Left lung (tissue), 10 donors: ENCODE measurements around the gene CLDN1. TPM values are rescaled to one million over a fixed set of nuclear protein-coding genes. Genes with fewer than 3 reads are reported as not detected.

Source experiments
- ATAC-seq: fragments of 200-7000 bp; cut with Tn5 transposase; one replicate; pipeline ENCODE4 v1.9.1; 2020; ENCODE audit warnings: moderate library complexity
- DNase-seq, 4 donors: peaks; one replicate each; pipeline ENCODE4 v3.0.0-alpha.2; 2013 to 2020
- H3K27ac ChIP-seq, 2 donors: fragments of 200-600 bp; sonication (generic) in 1 of 2; one replicate each; pipeline versions ENCODE4 v1.5.0 to v1.8.0; 2020 to 2021
- H3K27me3 ChIP-seq, 2 donors: fragments of 200-600 bp; sonication (generic) in 1 of 2; one replicate each; pipeline versions ENCODE4 v1.5.0 to v1.8.0; 2020 to 2021
- H3K36me3 ChIP-seq, 2 donors: fragments of 200-600 bp; sonication (generic) in 1 of 2; one replicate each; pipeline versions ENCODE4 v1.5.0 to v1.8.0; 2020 to 2021
- H3K4me1 ChIP-seq, 2 donors: fragments of 200-600 bp; one replicate each; pipeline ENCODE4 v1.8.0; 2021
- H3K4me3 ChIP-seq, 2 donors: fragments of 200-600 bp; sonication (generic) in 1 of 2; one replicate each; pipeline versions ENCODE4 v1.5.0 to v1.8.0; 2020 to 2021; ENCODE audit warnings: mild to moderate bottlenecking in 1 of 2
- H3K9me3 ChIP-seq, 2 donors: fragments of 200-600 bp; sonication (generic) in 1 of 2; one replicate each; pipeline versions ENCODE4 v1.5.0 to v1.8.0; 2020 to 2021
- CTCF ChIP-seq, 2 donors: fragments of 200-600 bp; sonication (generic) in 1 of 2; IDR thresholded peaks; one replicate each; pipeline versions ENCODE4 v1.5.0 to v1.8.0; 2021; ENCODE audit warnings: antibody characterized with exemption in 2 of 2
- intact Hi-C, 2 donors: fragments of 100-400 bp; cut with DNase I; formaldehyde crosslinking; loops; one replicate each; pipeline versions ENCODE4 v1.11.2 to v1.14.2; 2022
- polyA plus RNA-seq, 6 donors: library from polyadenylated mRNA; unstranded; fragments of 120-200 nt; gene quantifications; one replicate each; pipeline ENCODE4 v1.2.1, GENCODE V29; 2013; ENCODE audit not compliant: insufficient read length in 6 of 6
- total RNA-seq, 2 donors: library from RNA; stranded (reverse); fragmentation: NEBNext Ultra II Directional; extraction: Animal tissue kit (Norgen Biotek cat#: 25700); gene quantifications; one replicate each; pipeline ENCODE4 v1.2.1, GENCODE V29; 2021
- donor health status: DM: no; HTN: yes; CAD: no.
- donor health status: DM: no; HTN: no; CAD: no.

CLDN1 gene
- total and polyA plus RNA-seq, 8 donors, result 1.3 to 78.8 (median 2.9) TPM

DNA sequence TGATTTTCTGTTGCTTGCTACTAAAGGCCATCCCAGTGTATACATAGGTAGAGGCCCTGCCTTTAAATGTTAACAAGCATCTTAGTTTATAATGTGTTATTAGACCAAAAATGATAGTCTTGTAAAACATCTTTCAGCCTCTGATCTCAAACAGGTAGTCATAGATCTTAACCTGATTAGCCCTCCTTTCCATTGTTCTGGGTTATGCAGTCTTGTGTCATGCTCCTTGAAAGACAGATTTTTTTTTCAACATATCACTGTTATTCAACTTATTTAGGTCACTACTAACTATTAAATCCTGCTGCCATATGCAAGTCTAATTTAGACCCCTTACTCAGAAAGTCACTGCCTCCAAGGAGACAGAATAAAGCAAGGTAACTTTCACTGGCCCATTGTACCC is 46.6 kb upstream of the CLDN1 start:
- no peaks in the 10 kb centered on the region for H3K27me3 ChIP-seq
- H3K36me3 ChIP-seq, result no peaks in the 10 kb centered on the region
- H3K27ac ChIP-seq, result no peak overlapping the region
- H3K4me1 ChIP-seq, result no peaks in the 10 kb centered on the region
- no peak overlapping the region for H3K4me3 ChIP-seq
- DNase-seq (no peak), ATAC-seq (no peak)
- intact Hi-C loops, result no loop called here
- H3K9me3 ChIP-seq, result no peaks in the 10 kb centered on the region
- no peak for TF ChIP-seq CTCF (IDR thresholded peaks at IDR 0.05)

DNA sequence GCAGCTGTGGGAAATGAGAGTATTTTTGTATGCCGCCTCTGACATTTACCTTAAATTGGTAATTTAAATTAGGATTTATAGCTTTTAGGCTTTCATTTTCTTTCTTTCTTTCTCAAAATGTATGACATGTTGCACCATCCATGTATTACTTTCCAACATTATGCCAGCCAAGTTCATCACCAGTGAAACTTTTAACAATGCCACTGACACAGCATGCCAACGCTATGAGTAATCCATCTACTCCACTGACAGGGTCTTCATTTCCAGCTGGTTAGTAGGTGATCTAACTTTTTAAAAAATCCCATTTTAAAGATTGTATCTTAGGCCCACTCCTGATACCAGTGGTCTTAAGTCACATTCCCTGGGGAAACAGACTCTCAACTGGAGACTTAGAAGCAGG is 43.9 kb upstream of the CLDN1 start:
- DNase-seq (no peak), ATAC-seq (no peak)
- H3K4me3 ChIP-seq, result no peak overlapping the region
- no peak for TF ChIP-seq CTCF (IDR thresholded peaks at IDR 0.05)
- no peaks in the 10 kb centered on the region for H3K4me1 ChIP-seq
- H3K36me3 ChIP-seq, result no peaks in the 10 kb centered on the region
- H3K27me3 ChIP-seq, result no peaks in the 10 kb centered on the region
- intact Hi-C loops, result no loop called here
- H3K9me3 ChIP-seq, result no peaks in the 10 kb centered on the region
- H3K27ac ChIP-seq, result no peak overlapping the region

DNA sequence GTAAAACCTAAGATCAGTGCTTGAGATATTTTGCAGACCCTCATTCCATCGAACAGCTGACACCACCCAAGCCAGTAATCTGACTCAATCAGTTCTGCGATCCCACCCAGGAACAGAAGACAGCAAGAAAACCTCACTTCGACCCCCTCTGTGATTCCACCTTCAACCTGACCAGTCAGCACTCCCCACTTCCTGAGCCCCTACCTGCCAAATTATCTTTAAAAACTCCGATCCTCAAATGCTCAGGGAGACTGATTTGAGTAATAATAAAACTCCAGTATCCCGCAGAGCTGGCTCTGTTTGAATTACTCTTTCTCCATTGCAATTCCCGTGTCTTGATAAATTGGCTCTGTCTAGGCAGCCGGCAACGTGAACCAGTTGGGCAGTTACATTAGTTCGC is 40.0 kb upstream of the CLDN1 start:
- intact Hi-C loops, result no loop called here
- Histone ChIP-seq H3K4me3 (no peak overlapping the region), H3K27ac (no peak overlapping the region), H3K27me3 (no peaks in the 10 kb centered on the region), H3K36me3 (no peaks in the 10 kb centered on the region), H3K9me3 (no peaks in the 10 kb centered on the region), H3K4me1 (no peaks in the 10 kb centered on the region)
- no peak for DNase-seq
- ATAC-seq, result no peak
- no peak for TF ChIP-seq CTCF (IDR thresholded peaks at IDR 0.05)

GRCh38 chr3:190361791-190362190 is 39.5 kb upstream of the CLDN1 start:
- TF ChIP-seq CTCF (IDR thresholded peaks at IDR 0.05), result no peak
- Histone ChIP-seq H3K36me3 (no peaks in the 10 kb centered on the region), H3K27ac (no peak overlapping the region), H3K27me3 (no peaks in the 10 kb centered on the region), H3K4me3 (no peak overlapping the region), H3K9me3 (no peaks in the 10 kb centered on the region), H3K4me1 (no peaks in the 10 kb centered on the region)
- intact Hi-C loops, result no loop called here
- ATAC-seq, result no peak
- DNase-seq, result no peak

GRCh38 chr3:190360228-190360627 is 38.0 kb upstream of the CLDN1 start:
- no peak for ATAC-seq
- Histone ChIP-seq H3K9me3 (no peaks in the 10 kb centered on the region), H3K27me3 (no peaks in the 10 kb centered on the region), H3K4me3 (no peak overlapping the region), H3K36me3 (no peaks in the 10 kb centered on the region), H3K4me1 (no peaks in the 10 kb centered on the region), H3K27ac (no peak overlapping the region)
- no peak for DNase-seq
- TF ChIP-seq CTCF (IDR thresholded peaks at IDR 0.05), result no peak
- intact Hi-C loops, result no loop called here
